Omental fat pad (tissue), 4 donors: ENCODE data around the gene COL4A2. TPM values are rescaled to one million over a fixed set of nuclear protein-coding genes. Genes with fewer than 3 reads are reported as not detected.
"Not testable (repeated sequence)": the region's sequence is repeated elsewhere in the genome, so short reads cannot be mapped to it uniquely, and the experiment has no call there.

Source experiments
- ATAC-seq: fragments of 150-250 bp; one replicate; pipeline ENCODE4 v1.9.1; 2016; ENCODE audit warnings: mild to moderate bottlenecking, moderate library complexity; ENCODE audit not compliant: low FRiP score
- DNase-seq: peaks from one replicate; pipeline ENCODE4 v3.0.0-alpha.2; 2019; ENCODE audit warnings: low spot score
- CTCF ChIP-seq, 3 donors: fragments of 450-650 bp; IDR thresholded peaks; one replicate each; pipeline ENCODE4 v1.5.1; 2016 to 2017; ENCODE audit warnings: antibody characterized with exemption in 3 of 3, mild to moderate bottlenecking in 3 of 3, moderate library complexity in 2 of 3
- total RNA-seq, 4 donors: library from RNA; depleted of rRNA; stranded (reverse); fragments of >200 nt; gene quantifications; one replicate each; pipeline ENCODE4 v1.1.0, GENCODE V29; 2016

Gene COL4A2
- total RNA-seq, 4 donors from 2014 or later, result 380 to 788 (median 684) TPM

- DNase-seq, result no peak
- ATAC-seq, result no peak
- TF ChIP-seq CTCF (IDR thresholded peaks at IDR 0.05), result no peak
Observed at GRCh38 chr13:110497003-110497402, 189.9 kb downstream of the COL4A2 start.

DNA sequence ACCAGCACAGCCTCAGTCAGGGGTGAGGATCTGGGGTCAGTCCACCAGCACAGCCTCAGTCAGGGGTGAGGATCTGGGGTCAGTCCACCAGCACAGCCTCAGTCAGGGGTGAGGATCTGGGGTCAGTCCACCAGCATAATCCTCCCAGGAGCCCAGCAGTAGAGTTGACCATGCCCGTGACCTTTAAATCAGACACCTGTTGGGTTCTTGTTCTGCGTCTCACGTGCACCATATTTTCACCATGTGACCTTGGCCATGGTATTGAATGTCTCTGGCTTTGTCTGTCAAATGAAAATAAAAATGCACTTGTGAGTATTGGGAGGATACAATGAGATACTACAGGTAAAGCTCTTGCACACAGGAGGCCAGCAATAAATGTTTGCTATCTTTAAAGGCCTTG lies 190.8 kb downstream of the COL4A2 start:
- DNase-seq, ATAC-seq: not testable (repeated sequence)

DNA sequence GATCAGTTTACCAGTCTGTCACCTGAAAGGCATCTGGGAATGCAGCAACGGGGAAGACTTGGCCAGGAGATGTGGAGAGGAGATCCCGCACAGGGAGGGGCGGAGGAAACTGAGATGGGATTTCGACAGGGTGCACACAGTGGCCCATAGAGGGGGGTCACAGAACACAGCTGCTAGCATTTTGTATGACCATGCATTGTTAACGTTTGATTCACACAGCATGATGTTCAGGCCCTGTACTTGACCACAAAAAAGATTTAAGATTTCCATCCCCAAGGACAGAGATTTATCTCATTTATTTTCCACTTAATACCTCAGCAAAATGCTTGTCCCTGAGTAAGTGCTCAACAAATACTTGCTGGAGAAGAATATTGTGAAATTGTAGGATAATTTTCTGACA lies 191.2 kb downstream of the COL4A2 start:
- no peak for DNase-seq

DNA sequence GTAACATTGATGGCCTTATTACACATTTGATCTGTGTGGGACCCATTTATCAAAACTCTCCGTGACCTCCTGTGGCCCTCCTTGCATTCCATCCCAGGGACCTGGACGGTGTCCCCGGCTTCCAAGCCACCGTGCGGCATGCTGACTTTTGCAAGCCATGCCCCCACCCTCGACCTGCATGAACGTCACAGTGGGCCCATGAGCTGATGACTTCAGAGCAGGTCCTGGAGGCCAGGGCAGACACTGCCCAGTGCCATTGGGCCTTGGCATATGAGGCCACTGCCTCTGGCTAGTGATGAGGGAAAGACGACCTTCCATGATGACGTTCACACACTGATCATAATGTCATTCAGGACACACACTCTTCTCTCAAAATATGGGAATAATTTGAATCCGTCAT lies 191.7 kb downstream of the COL4A2 start:
- DNase-seq (no peak), ATAC-seq (no peak)
- no peak for TF ChIP-seq CTCF (IDR thresholded peaks at IDR 0.05)

More for the DNA sequence above, 191.2 kb downstream of the COL4A2 start:
- ATAC-seq, result no peak
- no peak for TF ChIP-seq CTCF (IDR thresholded peaks at IDR 0.05)

GRCh38 chr13:110499621-110500281 lies 192.7 kb downstream of the COL4A2 start:
- DNase-seq, result no peak
- no peak for ATAC-seq
- TF ChIP-seq CTCF (IDR thresholded peaks at IDR 0.05), result no peak

DNA sequence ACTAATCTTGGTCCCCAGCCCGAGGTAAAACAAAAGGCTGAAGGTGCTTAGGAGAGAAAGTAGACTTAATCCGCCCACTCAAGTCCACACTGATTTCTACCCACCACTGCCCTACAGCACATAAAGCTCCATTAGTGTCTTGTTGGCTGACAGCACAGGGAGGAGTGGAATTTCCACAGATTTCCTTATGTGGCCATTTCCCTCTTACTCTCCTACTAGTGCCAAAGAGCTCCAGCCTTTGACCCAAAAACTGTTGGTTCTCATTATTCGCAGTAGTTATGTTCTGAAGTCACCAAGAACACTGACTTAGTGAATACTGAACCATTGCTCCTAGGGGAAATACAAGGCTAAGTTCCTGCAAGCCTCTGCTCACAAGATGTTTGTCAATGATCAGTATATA lies 193.3 kb downstream of the COL4A2 start:
- no peak for ATAC-seq
- no peak for TF ChIP-seq CTCF (IDR thresholded peaks at IDR 0.05)
- DNase-seq, result no peak

DNA sequence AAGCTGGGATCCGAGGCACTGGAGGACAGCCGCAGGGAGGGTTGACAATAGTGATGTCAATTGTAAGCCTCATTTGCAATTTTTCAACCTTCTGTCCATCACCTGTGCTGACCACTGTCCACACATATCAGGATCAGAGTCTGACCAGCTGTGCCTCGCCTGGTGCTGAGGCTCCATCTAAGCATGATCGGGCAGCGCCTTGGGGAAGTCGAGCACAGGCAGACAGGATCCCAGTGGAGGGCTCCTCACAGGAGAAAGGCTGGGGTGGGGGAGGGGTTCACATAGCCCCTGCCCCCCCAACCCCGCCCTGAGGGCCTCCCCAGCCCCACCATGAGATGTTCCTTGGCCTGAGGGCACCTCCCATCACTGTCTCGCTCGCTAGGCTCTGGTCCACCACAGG lies 194.1 kb downstream of the COL4A2 start:
- ATAC-seq (no peak), DNase-seq (no peak)
- no peak for TF ChIP-seq CTCF (IDR thresholded peaks at IDR 0.05)
